PC-3 (cell line): ENCODE results near the gene MED7. TPM values are rescaled to one million over a fixed set of nuclear protein-coding genes. Genes with fewer than 3 reads are reported as not detected.

Experiments
- ATAC-seq: fragments of 200-7000 bp; cut with Tn5 transposase; 2 replicates; pipeline ENCODE4 v1.9.1; 2020; ENCODE audit warnings: mild to moderate bottlenecking, moderate library complexity
- BruUV-seq: library from RNA; stranded (reverse); fragments of 400-500 nt; replicated peaks from 2 replicates; lab custom pipeline; 2021; lab: Mats Ljungman, UMichigan
- CTCF ChIA-PET: fragments of 300-600 bp; sonication (Branson Sonifier 250); formaldehyde crosslinking; loops from one replicate; lab custom pipeline; 2022; ENCODE audit warnings: antibody characterized with exemption; lab: Charles Lee
- POLR2A ChIA-PET: fragments of 300-600 bp; sonication (Branson Sonifier 250); formaldehyde crosslinking; loops from one replicate; lab custom pipeline; 2022; ENCODE audit warnings: antibody characterized with exemption; ENCODE audit not compliant: unreplicated experiment; lab: Charles Lee
- DNase-seq: peaks from one replicate; pipeline ENCODE4 v3.0.0-alpha.2; 2015
- H2AFZ ChIP-seq: fragments of 300-600 bp; sonication (generic); 2 replicates; pipeline ENCODE4 v1.6.0; 2016; ENCODE audit warnings: antibody characterized with exemption, low read length
- H3F3A ChIP-seq: fragments of 300-600 bp; sonication (generic); one replicate; pipeline ENCODE4 v1.6.0; 2017; ENCODE audit warnings: antibody characterized with exemption, low read length, control low read depth, mild to moderate bottlenecking; ENCODE audit not compliant: unreplicated experiment
- H3K27ac ChIP-seq: fragments of 300-600 bp; sonication (generic); 2 replicates; pipeline ENCODE4 v1.5.1; 2016; ENCODE audit warnings: mild to moderate bottlenecking, low read length
- H3K27me3 ChIP-seq: fragments of 300-600 bp; sonication (generic); 2 replicates; pipeline ENCODE4 v1.6.1; 2016; ENCODE audit warnings: low read length, mixed read lengths
- H3K36me3 ChIP-seq: fragments of 300-600 bp; sonication (generic); 2 replicates; pipeline ENCODE4 v1.6.1; 2016; ENCODE audit warnings: low read depth, mixed run types, low read length, mixed read lengths
- H3K4me1 ChIP-seq: fragments of 300-600 bp; sonication (generic); 2 replicates; pipeline ENCODE4 v1.5.1; 2016; ENCODE audit warnings: low read length; ENCODE audit not compliant: insufficient read depth
- H3K4me2 ChIP-seq: fragments of 300-600 bp; sonication (generic); 2 replicates; pipeline ENCODE4 v1.6.0; 2016; ENCODE audit warnings: low read length
- H3K4me3 ChIP-seq: fragments of 300-600 bp; sonication (generic); 2 replicates; pipeline ENCODE4 v1.5.1; 2016; ENCODE audit warnings: mild to moderate bottlenecking, low read length, mixed read lengths
- H3K79me2 ChIP-seq: fragments of 300-600 bp; sonication (generic); 2 replicates; pipeline ENCODE4 v1.6.1; 2017; ENCODE audit warnings: low read length, mixed read lengths
- H3K9ac ChIP-seq: fragments of 300-600 bp; sonication (generic); 2 replicates; pipeline ENCODE4 v1.6.0; 2016; ENCODE audit warnings: mild to moderate bottlenecking, low read length
- H3K9me2 ChIP-seq: fragments of 300-600 bp; sonication (generic); replicated peaks from 2 replicates; pipeline ENCODE4 v1.6.1; 2016; ENCODE audit warnings: mixed run types, low read length, mixed read lengths
- H3K9me3 ChIP-seq: fragments of 300-600 bp; sonication (generic); 2 replicates; pipeline ENCODE4 v1.6.1; 2016; ENCODE audit warnings: low read length, mixed read lengths
- H4K20me1 ChIP-seq: fragments of 300-600 bp; sonication (generic); 2 replicates; pipeline ENCODE4 v1.6.1; 2016; ENCODE audit warnings: low read length, mixed read lengths
- CTCF ChIP-seq: fragments of 300-600 bp; sonication (generic); conservative IDR thresholded peaks from 2 replicates; pipeline ENCODE4 v1.5.1; 2017; ENCODE audit warnings: antibody characterized with exemption, low read depth, mild to moderate bottlenecking, low read length
- EZH2 ChIP-seq: fragments of 300-600 bp; sonication (generic); IDR thresholded peaks from one replicate; pipeline ENCODE4 v1.6.1; 2017; ENCODE audit warnings: antibody characterized with exemption, mild to moderate bottlenecking, low read length; ENCODE audit not compliant: unreplicated experiment
- EZH2phosphoT487 ChIP-seq: fragments of 300-600 bp; sonication (generic); IDR thresholded peaks from 2 replicates; pipeline ENCODE4 v1.6.1; 2018; ENCODE audit warnings: mild to moderate bottlenecking, antibody characterized with exemption, low read length, borderline replicate concordance
- intact Hi-C: fragments of 100-400 bp; cut with micrococcal nuclease; formaldehyde crosslinking; loops from 2 replicates; pipeline ENCODE4 v1.9.0; 2023
- total RNA-seq: library from RNA; depleted of rRNA; stranded (reverse); fragments of >200 nt; gene quantifications from 2 replicates; pipeline ENCODE4 v1.2.3, GENCODE V29; 2014

The MED7 gene
- total RNA-seq, 1 experiment from 2014 or later: 14.8 TPM

GRCh38 chr5:157161996-157162395 lies 19.3 kb upstream of the MED7 start:
- CTCF ChIA-PET: interaction anchor here (0.5 kb wide), 1 partner anchor 13 kb away, joined by 3 read pairs; no protein-coding TSS in a partner anchor
- Histone ChIP-seq H3K79me2 (no peaks in the 10 kb centered on the region), H3K27me3 (peaks cover 96% of the 10 kb centered on the region), H3K4me2 (no peak overlapping the region), H3K27ac (no peak overlapping the region), H3K9ac (no peak overlapping the region), H4K20me1 (no peaks in the 10 kb centered on the region), H3F3A (no peaks in the 10 kb centered on the region), H3K9me2 (no peaks in the 10 kb centered on the region), H3K36me3 (no peaks in the 10 kb centered on the region), H3K4me1 (no peaks in the 10 kb centered on the region), H3K9me3 (no peaks in the 10 kb centered on the region), H2AFZ (no peak overlapping the region), H3K4me3 (no peak overlapping the region)
- no TSS peak for BruUV-seq
- DNase-seq (no peak), ATAC-seq (no peak)
- intact Hi-C loops: no loop called here
- TF ChIP-seq CTCF (no peak), EZH2phosphoT487 (no peak)
- POLR2A ChIA-PET: interaction anchor here (0.7 kb wide), 1 partner anchor 10 kb away, joined by 3 read pairs; no protein-coding TSS in a partner anchor

- Histone ChIP-seq H3K36me3 (no peaks in the 10 kb centered on the region), H3K4me3 (no peak overlapping the region), H3K4me2 (no peak overlapping the region), H3K27me3 (peaks cover 96% of the 10 kb centered on the region), H4K20me1 (no peaks in the 10 kb centered on the region), H3K9me3 (no peaks in the 10 kb centered on the region), H3K4me1 (no peaks in the 10 kb centered on the region), H3F3A (no peaks in the 10 kb centered on the region), H3K27ac (no peak overlapping the region), H3K9me2 (no peaks in the 10 kb centered on the region), H3K79me2 (no peaks in the 10 kb centered on the region), H2AFZ (no peak overlapping the region), H3K9ac (no peak overlapping the region)
- ATAC-seq: no peak
- POLR2A ChIA-PET: no interaction called here
- TF ChIP-seq EZH2phosphoT487 (no peak), EZH2 (no peak), CTCF (no peak)
- intact Hi-C loops: no loop called here
- CTCF ChIA-PET: no interaction called here
- no peak for DNase-seq
- BruUV-seq: no TSS peak
Observed at GRCh38 chr5:157160001-157160400, 17.3 kb upstream of the MED7 start.

GRCh38 chr5:157159209-157159751 lies 16.6 kb upstream of the MED7 start:
- Histone ChIP-seq H3K9me3 (no peaks in the 10 kb centered on the region), H2AFZ (no peak overlapping the region), H3K79me2 (no peaks in the 10 kb centered on the region), H3K9me2 (no peaks in the 10 kb centered on the region), H3F3A (no peaks in the 10 kb centered on the region), H3K4me1 (no peaks in the 10 kb centered on the region), H4K20me1 (no peaks in the 10 kb centered on the region), H3K4me2 (no peak overlapping the region), H3K36me3 (no peaks in the 10 kb centered on the region), H3K9ac (no peak overlapping the region), H3K27ac (no peak overlapping the region), H3K27me3 (peaks cover 95% of the 10 kb centered on the region), H3K4me3 (no peak overlapping the region)
- DNase-seq (peak; percentile 35), ATAC-seq (no peak)
- no TSS peak for BruUV-seq
- intact Hi-C loops: no loop called here
- TF ChIP-seq EZH2: no peak
- TF ChIP-seq EZH2phosphoT487: no peak
- no peak for TF ChIP-seq CTCF
- CTCF ChIA-PET: interaction anchor here (0.7 kb wide), 1 partner anchor 104 kb away, joined by 5 read pairs; no protein-coding TSS in a partner anchor
- POLR2A ChIA-PET: no interaction called here
